ENCODE results near the gene FAM221A. TPM values are rescaled to one million over a fixed set of nuclear protein-coding genes. Genes with fewer than 3 reads are reported as not detected.
"Not testable (repeated sequence)": the region's sequence is repeated elsewhere in the genome, so short reads cannot be mapped to it uniquely, and the experiment has no call there.

FAM221A gene
- total and polyA plus RNA-seq, 11 donors, result 2.6 to 6.7 (median 3.4) TPM

DNA sequence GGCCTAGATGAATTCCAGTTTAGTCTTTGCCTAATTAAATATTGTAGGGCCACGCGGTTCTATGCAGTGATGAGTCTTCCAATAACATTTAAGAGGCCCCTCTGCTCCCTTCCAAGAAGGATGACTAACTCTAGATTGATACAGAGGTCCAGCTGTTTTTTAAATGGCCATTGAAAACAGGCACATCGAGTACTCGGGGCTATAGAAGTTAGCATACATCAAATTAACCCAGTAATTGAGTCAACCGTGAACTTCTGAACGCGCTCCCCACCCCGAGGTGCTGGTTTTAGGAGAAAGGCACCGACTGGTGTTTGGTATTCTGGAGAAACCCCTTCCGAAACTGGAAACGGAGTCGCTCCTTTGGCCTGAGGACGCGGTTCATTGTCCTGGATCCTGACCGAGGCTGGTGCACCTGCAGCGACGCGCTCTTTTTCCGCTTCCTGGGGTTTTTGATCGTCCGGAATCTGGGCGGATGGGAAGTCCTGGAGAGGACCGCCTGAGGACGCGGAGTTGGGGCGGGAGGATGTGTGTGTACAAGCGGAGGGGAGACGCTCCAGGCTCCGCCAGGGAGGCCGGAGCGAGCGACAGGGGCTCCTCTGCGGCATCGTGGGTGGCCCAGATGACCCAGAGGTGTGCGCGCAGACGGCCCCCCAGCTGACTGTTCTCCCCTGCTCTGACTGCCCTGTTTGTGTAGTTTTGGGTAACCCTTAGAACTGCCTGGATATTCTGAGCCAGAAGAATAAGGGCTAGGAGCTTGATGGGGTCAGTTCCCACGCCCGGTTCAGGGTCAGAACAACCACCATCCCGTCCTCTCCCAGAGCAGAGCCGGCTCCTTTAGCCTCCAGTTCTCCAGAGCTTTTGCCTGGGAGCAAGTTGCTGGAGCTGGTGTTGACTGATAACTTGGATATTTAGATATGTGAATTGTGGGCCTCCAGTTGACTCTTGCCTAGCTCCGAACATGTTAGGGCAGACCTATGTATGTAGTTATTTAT lies 711 bp downstream of the FAM221A start:
- DNase-seq (peak; percentile 66 to 74 (median 69)), ATAC-seq (peak; percentile 68 to 80 (median 70))
- Histone ChIP-seq H3K27ac (peak overlapping the region; percentile 53 to 86 (median 82)), H3K4me3 (peak overlapping the region; percentile 60 to 96 (median 84)), H3K9me3 (no peaks in the 10 kb centered on the region), H3K36me3 (peaks cover 0 to 5% (median 0%) of the 10 kb centered on the region in 9 donors), H3K27me3 (no peaks in the 10 kb centered on the region), H3K4me1 (peaks cover 0 to 19% (median 7%) of the 10 kb centered on the region in 12 donors)
- intact Hi-C loops (cut with DNase I), result loop anchor here in 9 of 10 donors (1.0 to 5.0 kb wide), 5 partner anchors 82 to 148 kb away; partner anchors contain the start of gene CCDC126 (in 7 of the 9)
- TF ChIP-seq POLR2A (IDR thresholded peaks at IDR 0.05), result no peak
- TF ChIP-seq, protein P1, sequence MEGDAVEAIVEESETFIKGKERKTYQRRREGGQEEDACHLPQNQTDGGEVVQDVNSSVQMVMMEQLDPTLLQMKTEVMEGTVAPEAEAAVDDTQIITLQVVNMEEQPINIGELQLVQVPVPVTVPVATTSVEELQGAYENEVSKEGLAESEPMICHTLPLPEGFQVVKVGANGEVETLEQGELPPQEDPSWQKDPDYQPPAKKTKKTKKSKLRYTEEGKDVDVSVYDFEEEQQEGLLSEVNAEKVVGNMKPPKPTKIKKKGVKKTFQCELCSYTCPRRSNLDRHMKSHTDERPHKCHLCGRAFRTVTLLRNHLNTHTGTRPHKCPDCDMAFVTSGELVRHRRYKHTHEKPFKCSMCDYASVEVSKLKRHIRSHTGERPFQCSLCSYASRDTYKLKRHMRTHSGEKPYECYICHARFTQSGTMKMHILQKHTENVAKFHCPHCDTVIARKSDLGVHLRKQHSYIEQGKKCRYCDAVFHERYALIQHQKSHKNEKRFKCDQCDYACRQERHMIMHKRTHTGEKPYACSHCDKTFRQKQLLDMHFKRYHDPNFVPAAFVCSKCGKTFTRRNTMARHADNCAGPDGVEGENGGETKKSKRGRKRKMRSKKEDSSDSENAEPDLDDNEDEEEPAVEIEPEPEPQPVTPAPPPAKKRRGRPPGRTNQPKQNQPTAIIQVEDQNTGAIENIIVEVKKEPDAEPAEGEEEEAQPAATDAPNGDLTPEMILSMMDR (IDR thresholded peaks at IDR 0.05), result no peak
- 6% methylated on average over 40 to 42 of the region's 42 CpGs for WGBS, 4 donors

DNA sequence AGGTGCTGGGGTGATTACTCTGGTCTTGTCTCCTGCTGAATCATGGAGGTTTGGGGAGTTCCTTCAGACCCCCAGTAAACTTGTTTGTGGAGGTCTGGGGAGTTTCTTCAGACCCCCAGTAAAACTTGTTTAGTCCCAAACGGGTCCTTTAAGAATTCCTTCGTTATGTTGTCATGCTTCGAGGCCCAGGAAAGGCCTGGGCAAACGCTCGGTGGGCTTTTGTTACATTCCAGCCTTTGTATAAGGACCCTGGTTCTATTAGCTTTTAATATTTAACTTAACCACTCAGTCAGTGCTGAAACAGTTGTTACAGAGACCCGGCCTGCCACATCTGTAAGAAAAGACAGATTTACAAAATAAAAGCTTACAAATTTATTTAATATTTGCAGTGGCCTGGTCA lies 4.0 kb downstream of the FAM221A start:
- WGBS, 4 donors, result 70 to 92% (median 83%) methylated on average over 6 of the region's 6 CpGs
- H3K4me1 ChIP-seq, result peaks cover 0 to 25% (median 8%) of the 10 kb centered on the region in 12 donors
- intact Hi-C loops (cut with DNase I), result loop anchor here in 5 of 10 donors (5.0 kb wide), 1 partner anchor 87 kb away; the partner anchor contains the start of gene CCDC126 (in 5 of the 5)

DNA sequence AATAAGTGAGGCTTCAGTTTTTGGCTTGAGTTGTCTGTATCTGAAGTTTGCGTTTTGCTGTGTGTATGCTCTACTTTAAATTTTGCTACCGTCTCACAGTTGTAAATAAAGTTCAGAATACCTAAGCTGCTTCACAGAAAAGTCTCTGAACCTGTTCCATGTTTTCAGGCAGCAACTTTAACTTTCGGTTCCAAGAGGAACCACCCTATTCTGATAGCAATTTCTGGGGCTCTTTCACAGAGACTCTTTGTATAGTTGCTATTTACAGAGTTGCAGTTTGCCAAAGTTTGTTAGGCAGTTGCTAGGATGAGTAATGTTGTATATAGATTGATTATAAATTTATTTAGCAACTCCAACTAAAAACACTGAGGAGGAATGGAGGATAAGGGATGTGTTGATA lies 5.7 kb downstream of the FAM221A start:
- whole genome bisulfite sequencing, 4 donors, result 44 to 61% (median 50%) methylated on average over 3 of the region's 3 CpGs
- ATAC-seq, result peak in 2 of 4 donors; percentile 18 to 56

More for the DNA sequence above, 4.0 kb downstream of the FAM221A start:
- not testable (repeated sequence) for H3K9me3 ChIP-seq, DNase-seq, H3K27me3 ChIP-seq, H3K27ac ChIP-seq, H3K4me3 ChIP-seq, ATAC-seq
- peaks cover 0 to 17% (median under 1%) of the 10 kb centered on the region in 9 donors for H3K36me3 ChIP-seq

DNA sequence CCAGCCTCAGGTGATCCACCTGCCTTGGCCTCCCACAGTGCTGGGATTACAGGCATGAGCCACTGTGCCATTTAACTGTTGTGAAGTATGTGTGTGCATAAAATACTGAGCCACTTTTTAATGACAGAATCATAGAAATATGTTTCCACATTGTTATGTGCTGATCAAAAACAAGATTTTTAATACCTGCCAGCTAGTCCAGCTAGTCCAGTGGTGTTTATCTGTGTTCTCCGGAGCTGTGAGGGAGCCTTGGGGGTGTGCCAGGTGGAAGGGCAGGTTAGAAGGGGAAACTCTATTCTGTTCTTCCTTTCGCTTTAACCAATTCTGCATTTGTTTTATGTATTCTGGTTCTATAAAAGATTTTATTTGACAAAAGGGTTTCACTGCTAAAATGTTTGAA lies 7.0 kb downstream of the FAM221A start:
- TF ChIP-seq, protein P1 (IDR thresholded peaks at IDR 0.05), result no peak
- no peak for TF ChIP-seq POLR2A (IDR thresholded peaks at IDR 0.05)
- DNase-seq (peak in 1 of 5 donors; percentile 38), ATAC-seq (peak in 3 of 4 donors; percentile 45 to 64 (median 46))
- no peaks in the 10 kb centered on the region for H3K9me3 ChIP-seq
- peaks cover 0 to 45% (median 21%) of the 10 kb centered on the region in 9 donors for H3K36me3 ChIP-seq
- no peaks in the 10 kb centered on the region for H3K27me3 ChIP-seq
- H3K4me3 ChIP-seq, result no peak overlapping the region
- intact Hi-C loops (cut with DNase I), result no loop called here
- WGBS, 4 donors, result 42 to 61% (median 55%) methylated on average over 2 of the region's 2 CpGs
- no peak overlapping the region for H3K27ac ChIP-seq
- peaks cover 0 to 14% (median 0%) of the 10 kb centered on the region in 12 donors for H3K4me1 ChIP-seq

More for the DNA sequence above, 5.7 kb downstream of the FAM221A start:
- intact Hi-C loops (cut with DNase I), result no loop called here
- H3K36me3 ChIP-seq, result peaks cover 0 to 33% (median 8%) of the 10 kb centered on the region in 9 donors
- no peak overlapping the region for H3K4me3 ChIP-seq
- H3K4me1 ChIP-seq, result peaks cover 0 to 25% (median 8%) of the 10 kb centered on the region in 12 donors
- H3K27me3 ChIP-seq, result no peaks in the 10 kb centered on the region
- peak overlapping the region in 1 of 12 donors; percentile 22 for H3K27ac ChIP-seq
- H3K9me3 ChIP-seq, result no peaks in the 10 kb centered on the region
- TF ChIP-seq, protein P1 (IDR thresholded peaks at IDR 0.05), result no peak
- no peak for TF ChIP-seq POLR2A (IDR thresholded peaks at IDR 0.05)
- DNase-seq, result no peak

Measured in heart left ventricle (tissue), 16 donors.